Measurements from ENCODE around the gene PTGFRN. TPM values are rescaled to one million over a fixed set of nuclear protein-coding genes. Genes with fewer than 3 reads are reported as not detected.
A peak's percentile ranks its signal among the peaks of the same experiment; 100 is the strongest.

PTGFRN gene
- total RNA-seq, 4 donors from 2014 or later, result 40.6 to 68.7 (median 56.0) TPM

GRCh38 chr1:116948642-116949041 is 38.9 kb downstream of the PTGFRN start:
- H3K4me3 ChIP-seq, result no peak overlapping the region
- no peaks in the 10 kb centered on the region for H3K9me3 ChIP-seq
- 100% methylated on average over 1 of the region's 1 CpG for WGBS, 2 donors
- H3K27ac ChIP-seq, result no peak overlapping the region
- no peak for TF ChIP-seq POLR2A (IDR thresholded peaks at IDR 0.05)
- TF ChIP-seq, protein P1, sequence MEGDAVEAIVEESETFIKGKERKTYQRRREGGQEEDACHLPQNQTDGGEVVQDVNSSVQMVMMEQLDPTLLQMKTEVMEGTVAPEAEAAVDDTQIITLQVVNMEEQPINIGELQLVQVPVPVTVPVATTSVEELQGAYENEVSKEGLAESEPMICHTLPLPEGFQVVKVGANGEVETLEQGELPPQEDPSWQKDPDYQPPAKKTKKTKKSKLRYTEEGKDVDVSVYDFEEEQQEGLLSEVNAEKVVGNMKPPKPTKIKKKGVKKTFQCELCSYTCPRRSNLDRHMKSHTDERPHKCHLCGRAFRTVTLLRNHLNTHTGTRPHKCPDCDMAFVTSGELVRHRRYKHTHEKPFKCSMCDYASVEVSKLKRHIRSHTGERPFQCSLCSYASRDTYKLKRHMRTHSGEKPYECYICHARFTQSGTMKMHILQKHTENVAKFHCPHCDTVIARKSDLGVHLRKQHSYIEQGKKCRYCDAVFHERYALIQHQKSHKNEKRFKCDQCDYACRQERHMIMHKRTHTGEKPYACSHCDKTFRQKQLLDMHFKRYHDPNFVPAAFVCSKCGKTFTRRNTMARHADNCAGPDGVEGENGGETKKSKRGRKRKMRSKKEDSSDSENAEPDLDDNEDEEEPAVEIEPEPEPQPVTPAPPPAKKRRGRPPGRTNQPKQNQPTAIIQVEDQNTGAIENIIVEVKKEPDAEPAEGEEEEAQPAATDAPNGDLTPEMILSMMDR (IDR thresholded peaks at IDR 0.05), result no peak
- peaks cover 0 to 64% (median 0%) of the 10 kb centered on the region in 3 donors for H3K36me3 ChIP-seq
- DNase-seq, result no peak
- peaks cover 9 to 44% (median 14%) of the 10 kb centered on the region in 3 donors for H3K4me1 ChIP-seq
- no peaks in the 10 kb centered on the region for H3K27me3 ChIP-seq
- intact Hi-C loops (cut with DNase I), result no loop called here

GRCh38 chr1:116949213-116949985 is 39.7 kb downstream of the PTGFRN start:
- H3K9me3 ChIP-seq, result no peaks in the 10 kb centered on the region
- peaks cover 0 to 56% (median 0%) of the 10 kb centered on the region in 3 donors for H3K36me3 ChIP-seq
- H3K4me1 ChIP-seq, result peaks cover 9 to 52% (median 19%) of the 10 kb centered on the region in 3 donors
- H3K4me3 ChIP-seq, result no peak overlapping the region
- intact Hi-C loops (cut with DNase I), result no loop called here
- peak overlapping the region in 1 of 4 donors; percentile 71 for H3K27ac ChIP-seq
- TF ChIP-seq POLR2A (IDR thresholded peaks at IDR 0.05), result no peak
- TF ChIP-seq, protein P1 (IDR thresholded peaks at IDR 0.05), result no peak
- no peaks in the 10 kb centered on the region for H3K27me3 ChIP-seq
- 79 to 85% methylated on average over 8 to 9 of the region's 21 CpGs for WGBS, 2 donors
- no peak for DNase-seq

DNA sequence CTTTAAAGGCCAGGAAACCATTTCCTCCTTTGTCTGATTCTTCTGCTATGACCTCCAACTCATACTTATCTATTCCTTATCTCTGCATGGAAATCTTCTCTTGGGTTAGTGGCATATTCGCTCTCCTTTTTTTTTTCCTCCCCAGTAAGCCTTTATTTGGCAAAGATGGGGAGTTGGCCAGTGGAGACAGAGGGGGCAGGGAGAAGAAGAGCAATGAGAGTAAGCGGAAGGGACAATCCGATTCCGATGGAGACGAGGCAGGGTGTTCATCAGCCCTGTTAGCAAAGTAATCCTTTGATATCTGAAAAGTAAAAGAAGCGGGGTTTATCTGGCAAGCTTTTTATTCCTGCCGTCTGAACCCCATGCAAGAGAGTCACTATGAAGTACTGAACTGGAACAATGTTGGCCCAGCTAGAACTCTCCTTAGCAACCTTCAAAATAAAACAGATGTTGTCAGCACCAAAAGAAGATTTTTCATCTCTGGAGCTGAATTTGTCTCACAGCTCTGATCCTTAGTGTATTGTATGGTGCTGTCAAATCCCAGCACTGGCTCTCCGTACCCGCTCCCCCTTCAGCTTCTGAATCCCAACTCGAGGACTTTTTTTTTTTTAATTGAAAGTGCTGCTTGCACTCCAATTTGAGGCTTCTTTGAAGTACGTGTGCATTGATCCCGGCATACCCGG is 40.9 kb downstream of the PTGFRN start:
- no peak for DNase-seq
- WGBS, 2 donors, result 44 to 63% methylated on average over 11 to 12 of the region's 13 CpGs
- no peaks in the 10 kb centered on the region for H3K9me3 ChIP-seq
- TF ChIP-seq POLR2A (IDR thresholded peaks at IDR 0.05), result no peak
- TF ChIP-seq, protein P1 (IDR thresholded peaks at IDR 0.05), result no peak
- intact Hi-C loops (cut with DNase I), result no loop called here
- peaks cover 0 to 43% (median 0%) of the 10 kb centered on the region in 3 donors for H3K36me3 ChIP-seq
- peak overlapping the region in 3 of 4 donors; percentile 62 to 71 (median 69) for H3K27ac ChIP-seq
- peak overlapping the region in 1 of 4 donors; percentile 19 for H3K4me3 ChIP-seq
- H3K4me1 ChIP-seq, result peaks cover 14 to 58% (median 24%) of the 10 kb centered on the region in 3 donors
- H3K27me3 ChIP-seq, result no peaks in the 10 kb centered on the region

- Histone ChIP-seq H3K27ac (peak overlapping the region in 3 of 4 donors; percentile 62 to 71 (median 69)), H3K36me3 (peaks cover 0 to 40% (median 0%) of the 10 kb centered on the region in 3 donors), H3K27me3 (no peaks in the 10 kb centered on the region), H3K9me3 (no peaks in the 10 kb centered on the region), H3K4me1 (peaks cover 14 to 58% (median 24%) of the 10 kb centered on the region in 3 donors), H3K4me3 (peak overlapping the region in 1 of 4 donors; percentile 19)
- TF ChIP-seq, protein P1 (IDR thresholded peaks at IDR 0.05), result no peak
- TF ChIP-seq POLR2A (IDR thresholded peaks at IDR 0.05), result no peak
- intact Hi-C loops (cut with DNase I), result no loop called here
- DNase-seq, result no peak
- 67 to 68% methylated on average over 10 of the region's 10 CpGs for WGBS, 2 donors
Measured at GRCh38 chr1:116951200-116951935, 41.7 kb downstream of the PTGFRN start.

Data from esophagus squamous epithelium (tissue), 5 donors.